ENCODE measurements around the gene RHOBTB3.
"Not testable (repeated sequence)": the region's sequence is repeated elsewhere in the genome, so short reads cannot be mapped to it uniquely, and the experiment has no call there.

The RHOBTB3 gene

DNA sequence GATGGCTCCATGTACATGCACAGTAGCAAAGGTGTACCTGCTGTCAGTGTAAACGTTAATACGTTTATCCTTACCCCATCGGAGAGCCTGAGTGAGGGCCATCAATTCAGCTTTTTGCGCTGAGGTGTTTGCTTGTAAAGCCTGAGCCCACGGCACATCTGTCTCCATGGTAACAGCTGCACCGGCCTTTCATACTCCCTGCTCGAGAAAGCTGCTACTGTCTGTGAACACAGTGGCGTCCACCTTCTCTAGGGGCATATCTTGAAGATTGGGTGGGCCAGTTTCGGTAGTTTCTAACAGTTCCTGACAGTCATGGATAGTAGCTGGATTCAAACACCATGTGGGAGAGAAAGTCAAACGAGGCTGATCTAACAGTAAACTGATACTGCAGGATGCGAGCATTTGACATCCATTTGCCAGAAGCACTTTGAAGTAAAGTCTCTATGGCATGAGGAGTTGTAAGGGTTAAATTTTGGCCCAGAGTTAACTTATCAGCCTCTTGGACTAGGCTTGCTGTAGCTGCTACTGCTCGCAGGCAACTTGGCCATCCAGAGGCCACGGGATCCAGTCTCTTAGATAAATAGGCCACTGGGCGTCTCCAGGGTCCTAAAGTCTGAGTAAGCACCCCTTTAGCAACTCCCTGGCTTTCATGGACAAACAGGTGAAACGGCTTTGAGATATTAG is 21.0 kb upstream of the RHOBTB3 start:
- TF ChIP-seq, protein P1, sequence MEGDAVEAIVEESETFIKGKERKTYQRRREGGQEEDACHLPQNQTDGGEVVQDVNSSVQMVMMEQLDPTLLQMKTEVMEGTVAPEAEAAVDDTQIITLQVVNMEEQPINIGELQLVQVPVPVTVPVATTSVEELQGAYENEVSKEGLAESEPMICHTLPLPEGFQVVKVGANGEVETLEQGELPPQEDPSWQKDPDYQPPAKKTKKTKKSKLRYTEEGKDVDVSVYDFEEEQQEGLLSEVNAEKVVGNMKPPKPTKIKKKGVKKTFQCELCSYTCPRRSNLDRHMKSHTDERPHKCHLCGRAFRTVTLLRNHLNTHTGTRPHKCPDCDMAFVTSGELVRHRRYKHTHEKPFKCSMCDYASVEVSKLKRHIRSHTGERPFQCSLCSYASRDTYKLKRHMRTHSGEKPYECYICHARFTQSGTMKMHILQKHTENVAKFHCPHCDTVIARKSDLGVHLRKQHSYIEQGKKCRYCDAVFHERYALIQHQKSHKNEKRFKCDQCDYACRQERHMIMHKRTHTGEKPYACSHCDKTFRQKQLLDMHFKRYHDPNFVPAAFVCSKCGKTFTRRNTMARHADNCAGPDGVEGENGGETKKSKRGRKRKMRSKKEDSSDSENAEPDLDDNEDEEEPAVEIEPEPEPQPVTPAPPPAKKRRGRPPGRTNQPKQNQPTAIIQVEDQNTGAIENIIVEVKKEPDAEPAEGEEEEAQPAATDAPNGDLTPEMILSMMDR (IDR thresholded peaks at IDR 0.05): no peak
- H3K4me3 ChIP-seq: peak overlapping the region; percentile 56

DNA sequence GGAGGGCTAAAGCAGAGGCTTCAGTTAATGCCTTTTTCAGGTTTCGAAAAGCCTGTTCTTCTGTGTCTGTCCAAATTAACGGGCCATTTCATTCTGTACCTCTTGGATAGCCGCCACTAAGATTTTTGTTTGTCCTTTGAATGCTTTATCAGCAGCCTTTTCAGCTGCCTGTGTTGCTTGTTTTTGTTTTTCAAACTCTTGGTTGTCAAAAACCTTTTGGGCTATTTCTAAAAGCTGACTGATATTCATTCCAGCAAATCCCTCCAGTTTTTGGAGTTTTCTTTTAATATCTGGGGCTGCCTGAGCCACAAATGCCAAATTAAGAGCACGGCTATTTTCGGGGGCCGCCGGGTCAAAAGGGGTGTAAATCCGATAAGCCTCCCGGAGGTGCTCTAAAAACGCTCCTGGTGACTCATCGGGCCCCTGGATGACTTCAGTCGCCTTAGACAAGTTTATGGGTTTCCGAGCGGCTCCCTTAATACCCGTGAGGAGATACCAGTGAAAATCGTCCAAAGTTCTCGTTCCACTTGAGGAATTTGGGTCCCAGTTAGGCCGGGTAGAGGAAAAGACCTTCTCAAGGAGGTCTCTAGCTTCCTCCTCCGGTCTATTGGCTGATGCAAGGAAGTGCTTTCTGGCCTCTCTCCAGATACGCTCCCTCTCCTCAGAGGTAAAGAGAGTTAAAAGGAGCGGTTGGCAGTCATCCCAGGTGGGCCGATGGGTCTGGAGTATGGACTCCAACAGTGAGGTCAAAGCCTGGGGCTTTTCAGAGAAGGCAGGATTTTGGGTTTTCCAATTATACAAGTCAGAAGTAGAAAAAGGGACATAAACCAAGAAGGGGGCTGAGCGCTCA is 20.3 kb upstream of the RHOBTB3 start:
- DNase-seq (ENCODE audit: low spot score); H3K27ac ChIP-seq: not testable (repeated sequence)
- H3K4me3 ChIP-seq: peak overlapping the region; percentile 56

More for the DNA sequence above, 21.0 kb upstream of the RHOBTB3 start:
- no peak overlapping the region for H3K27ac ChIP-seq
- DNase-seq (ENCODE audit: low spot score): no peak

DNA sequence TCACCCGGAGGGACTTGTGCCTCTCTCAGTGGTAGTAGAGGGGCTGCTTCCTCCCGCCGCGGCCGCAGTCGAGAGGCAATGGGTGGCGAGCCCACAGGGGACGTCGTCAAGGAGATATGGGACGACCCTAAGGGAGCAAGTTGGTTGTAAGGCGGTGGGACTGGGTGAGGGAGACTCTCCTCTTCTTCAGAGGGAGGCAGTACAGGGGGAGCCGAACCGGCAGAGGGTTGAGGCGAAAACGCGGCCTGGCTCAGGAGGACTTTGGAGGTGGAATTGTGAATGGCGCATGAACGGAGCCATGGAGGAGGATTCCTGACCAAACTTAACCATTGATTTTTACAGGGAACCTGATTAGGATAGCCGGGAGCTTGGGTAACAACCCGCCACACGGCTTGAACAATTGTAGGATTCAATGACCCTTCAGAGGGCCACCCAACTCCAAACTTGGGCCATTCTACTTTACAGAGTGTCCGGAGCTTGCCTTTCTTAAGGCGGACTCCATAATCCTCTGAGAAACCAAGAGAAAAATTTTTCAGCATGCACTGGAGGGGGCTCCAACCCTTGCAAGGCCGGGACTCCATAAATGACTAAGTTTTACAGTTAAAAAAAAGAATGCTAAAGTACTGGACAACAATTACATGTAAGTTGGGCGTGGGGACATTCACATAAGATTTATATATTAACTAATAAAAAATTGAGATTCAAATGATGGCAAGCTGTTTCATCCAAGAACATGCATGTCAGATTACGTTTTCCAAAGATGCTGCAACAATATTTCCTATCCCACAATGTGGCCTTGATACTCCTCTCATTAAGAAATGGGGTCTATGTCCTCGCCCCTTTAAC is 19.4 kb upstream of the RHOBTB3 start:
- no peak overlapping the region for H3K4me3 ChIP-seq
- TF ChIP-seq, protein P1 (IDR thresholded peaks at IDR 0.05): no peak
- no peak for DNase-seq (ENCODE audit: low spot score)
- H3K27ac ChIP-seq: no peak overlapping the region

DNA sequence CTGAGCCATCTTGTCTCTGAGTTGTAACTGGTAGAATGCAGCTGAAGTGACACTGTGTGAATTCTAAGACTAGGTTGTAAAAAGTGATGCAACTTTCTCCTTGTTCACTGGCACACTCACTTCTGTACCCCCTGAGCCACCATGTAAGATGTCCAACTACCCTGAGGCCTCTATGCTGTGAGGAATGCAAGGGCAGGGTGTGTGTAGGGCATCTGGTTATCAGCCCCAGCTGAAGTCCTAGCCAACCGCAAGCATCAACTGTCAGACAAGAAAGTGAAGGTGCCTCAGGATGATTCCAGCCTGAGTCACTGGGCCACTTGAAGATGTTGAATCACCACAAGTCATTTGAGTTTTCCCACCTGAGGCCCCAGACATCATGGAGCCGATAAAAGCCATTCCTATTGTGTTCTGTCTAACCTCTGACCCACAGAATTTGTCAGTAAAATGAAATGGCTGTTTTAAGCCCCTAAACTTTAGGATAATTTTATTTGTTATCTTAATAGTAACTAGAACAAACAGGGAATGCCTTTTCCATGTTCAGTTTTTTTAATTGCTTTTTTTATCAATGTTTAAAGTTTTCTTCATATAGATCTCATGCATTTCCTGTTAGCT is 18.7 kb upstream of the RHOBTB3 start:
- Histone ChIP-seq H3K4me3 (no peak overlapping the region), H3K27ac (no peak overlapping the region)
- TF ChIP-seq, protein P1 (IDR thresholded peaks at IDR 0.05): no peak
- no peak for DNase-seq (ENCODE audit: low spot score)

DNA sequence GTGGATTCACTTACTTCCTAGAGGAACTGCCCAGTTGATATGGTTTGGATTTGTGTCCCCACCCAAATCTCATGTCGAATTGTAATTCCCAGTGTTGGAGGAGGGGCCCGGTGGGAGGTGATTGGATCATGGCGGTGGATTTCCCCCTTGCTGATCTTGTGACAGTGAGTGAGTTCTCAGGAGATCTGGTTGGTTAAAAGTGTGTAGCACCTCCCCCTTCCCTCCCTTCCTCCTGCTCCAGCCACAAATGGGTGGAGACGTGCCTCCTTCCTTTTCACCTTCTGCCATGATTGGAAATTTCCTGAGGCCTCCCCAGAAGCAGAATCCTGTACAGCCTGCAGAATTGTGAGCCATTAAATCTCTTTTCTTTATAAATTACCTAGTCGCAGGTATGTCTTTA is 17.9 kb upstream of the RHOBTB3 start:
- not testable (repeated sequence) for DNase-seq (ENCODE audit: low spot score); H3K27ac ChIP-seq; H3K4me3 ChIP-seq

DNA sequence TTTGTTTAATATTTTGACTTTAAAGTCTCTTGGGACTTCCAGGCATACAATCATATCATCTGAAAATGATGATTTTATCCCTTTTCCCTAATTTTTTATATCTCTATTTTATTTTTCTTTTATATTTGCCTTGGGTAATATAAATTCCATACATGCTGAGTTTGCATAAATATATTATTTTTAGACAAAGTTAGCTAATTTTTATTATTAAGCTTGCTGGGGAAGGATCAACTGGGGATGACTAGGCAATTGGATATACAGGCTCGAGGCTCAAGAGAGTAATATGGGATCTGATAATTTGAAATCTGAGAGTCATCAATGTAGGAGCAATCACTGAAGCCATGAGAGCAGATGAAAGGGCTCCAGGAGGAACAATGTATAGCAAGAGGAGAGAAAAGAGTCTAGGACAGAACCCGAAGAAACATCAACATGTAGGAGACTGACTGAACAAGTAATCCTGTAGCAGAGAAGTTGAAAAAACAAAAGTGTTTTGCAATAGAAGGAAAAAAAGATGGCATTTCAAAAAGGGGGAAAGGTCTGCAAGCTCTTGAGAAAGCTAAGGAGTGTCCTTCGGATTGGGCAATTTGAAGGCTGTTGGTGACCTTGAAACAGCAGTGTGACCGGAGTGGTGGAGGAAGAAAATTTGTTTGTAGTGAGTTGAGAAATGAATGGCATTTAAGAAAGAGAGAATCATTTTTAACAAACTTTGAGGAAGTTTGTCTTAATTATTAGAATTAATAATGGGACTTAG is 17.0 kb upstream of the RHOBTB3 start:
- no peak for DNase-seq (ENCODE audit: low spot score)
- TF ChIP-seq, protein P1 (IDR thresholded peaks at IDR 0.05): no peak
- Histone ChIP-seq H3K4me3 (no peak overlapping the region), H3K27ac (no peak overlapping the region)

DNA sequence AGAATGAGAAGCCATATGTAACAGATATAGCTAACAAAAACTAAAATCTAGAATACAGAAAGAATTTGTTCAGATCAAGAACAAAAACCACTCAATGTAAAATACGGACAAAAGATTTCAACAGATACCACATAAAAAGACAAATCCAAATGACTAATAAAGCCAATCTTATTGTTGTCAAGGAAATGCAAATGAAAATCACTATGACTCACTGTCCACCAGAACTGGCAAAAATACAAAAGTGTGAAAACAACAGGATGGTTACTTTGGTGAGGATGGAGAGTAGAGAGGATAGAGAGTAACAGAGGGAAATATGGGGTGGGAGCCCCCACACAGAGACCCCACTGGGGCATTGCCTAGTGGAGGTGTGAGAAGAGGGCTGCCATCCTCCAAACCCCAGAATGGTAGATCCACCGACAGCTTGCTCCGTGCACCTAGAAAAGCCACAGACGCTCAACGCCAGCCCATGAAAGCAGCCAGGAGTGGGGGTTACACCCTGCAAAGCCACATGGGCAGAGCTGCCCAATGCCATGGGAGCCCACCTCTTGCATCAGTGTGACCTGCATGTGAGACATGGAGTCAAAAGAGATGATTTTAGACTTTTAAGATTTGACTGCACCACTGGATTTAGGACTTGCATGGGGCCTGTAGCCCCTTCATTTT is 15.2 kb upstream of the RHOBTB3 start:
- TF ChIP-seq, protein P1 (IDR thresholded peaks at IDR 0.05): no peak
- H3K4me3 ChIP-seq: no peak overlapping the region
- DNase-seq (ENCODE audit: low spot score): no peak
- no peak overlapping the region for H3K27ac ChIP-seq
